Central memory CD8-positive, alpha-beta T cell (primary cell): ENCODE measurements around the gene CD58.
"Not testable (repeated sequence)": the region's sequence is repeated elsewhere in the genome, so short reads cannot be mapped to it uniquely, and the experiment has no call there.

Source experiments
- ATAC-seq: fragments of 150-1000 bp; cut with Tn5 transposase; replicated peaks from 2 replicates; pipeline ENCODE4 v1.10.0; 2022; ENCODE audit warnings: mild to moderate bottlenecking, moderate FRiP score, moderate number of reproducible peaks; ENCODE audit not compliant: poor library complexity, severe bottlenecking; ENCODE audit errors: extremely low read depth
- DNase-seq, 2 donors: peaks; one replicate each; pipeline ENCODE4 v3.0.0; 2021; ENCODE audit warnings: low spot score in 2 of 2
- H3K27ac Mint-ChIP-seq: one replicate; pipeline ENCODE4 v1.8.0; 2022; ENCODE audit warnings: low read depth, mild to moderate bottlenecking, moderate library complexity, mixed read lengths
- H3K27me3 Mint-ChIP-seq: one replicate; pipeline ENCODE4 v1.8.0; 2022; ENCODE audit warnings: mixed read lengths
- H3K36me3 Mint-ChIP-seq: one replicate; pipeline ENCODE4 v1.8.0; 2022; ENCODE audit warnings: mild to moderate bottlenecking, moderate library complexity, mixed read lengths; ENCODE audit not compliant: insufficient read depth
- H3K4me1 Mint-ChIP-seq: one replicate; pipeline ENCODE4 v1.8.0; 2022; ENCODE audit warnings: mixed read lengths
- H3K4me3 Mint-ChIP-seq: one replicate; pipeline ENCODE4 v1.8.0; 2022; ENCODE audit warnings: mild to moderate bottlenecking, moderate library complexity, mixed read lengths
- H3K9me3 Mint-ChIP-seq: one replicate; pipeline ENCODE4 v1.8.0; 2022; ENCODE audit warnings: mixed read lengths

CD58 gene

DNA sequence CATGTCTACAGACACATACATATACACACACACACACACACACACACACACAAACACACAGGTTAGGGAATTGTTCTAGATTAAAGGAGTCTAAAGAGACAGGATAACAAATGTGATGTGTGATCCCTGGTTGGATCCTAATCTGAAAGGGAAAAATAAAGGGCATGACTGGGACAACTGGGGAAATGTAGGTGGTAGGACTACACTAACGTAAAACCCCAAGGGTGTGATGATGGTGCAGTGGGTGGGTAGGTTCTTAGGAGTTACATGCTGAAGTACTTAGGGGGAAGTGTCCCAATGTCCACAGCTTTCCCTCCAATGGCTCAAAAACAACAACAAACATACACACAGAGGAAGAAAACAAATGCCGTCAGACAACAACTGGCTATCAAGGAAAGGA is 28.5 kb upstream of the CD58 start:
- H3K27me3 Mint-ChIP-seq: peaks cover 23% of the 10 kb centered on the region
- H3K4me1 Mint-ChIP-seq: peaks cover 12% of the 10 kb centered on the region
- not testable (repeated sequence) for H3K27ac Mint-ChIP-seq, H3K4me3 Mint-ChIP-seq, ATAC-seq, DNase-seq, H3K36me3 Mint-ChIP-seq, H3K9me3 Mint-ChIP-seq

DNA sequence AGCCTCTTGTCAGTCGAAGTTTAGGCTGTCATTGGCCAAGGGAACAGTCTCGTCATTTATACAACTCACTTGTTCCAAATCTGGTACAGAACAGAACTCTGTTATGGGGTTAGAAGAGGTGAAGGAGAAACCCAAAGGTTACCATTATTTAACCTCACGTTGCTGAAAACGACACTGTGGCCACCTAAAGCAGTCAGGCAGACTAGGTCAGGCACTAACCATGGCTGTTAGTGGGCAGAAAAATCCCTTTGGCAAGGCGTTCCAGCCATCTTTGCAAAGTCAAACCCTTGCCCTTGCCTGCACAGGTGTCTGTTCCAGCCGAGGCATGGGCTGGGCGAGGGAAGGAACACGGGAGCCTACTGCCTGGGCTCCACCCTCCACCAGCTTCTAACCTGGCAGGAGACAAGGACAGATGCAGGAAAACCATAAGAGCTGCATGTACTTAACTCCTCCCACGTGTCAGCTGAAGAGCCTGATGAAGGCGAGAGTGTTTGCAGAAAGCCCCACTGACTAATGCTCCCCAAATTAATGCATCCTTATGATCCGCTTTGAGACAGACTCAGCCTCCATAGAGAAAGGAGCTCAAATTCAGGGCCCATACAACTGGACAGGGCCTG is 27.7 kb upstream of the CD58 start:
- peaks cover 14% of the 10 kb centered on the region for H3K27me3 Mint-ChIP-seq
- H3K36me3 Mint-ChIP-seq, H3K27ac Mint-ChIP-seq, H3K9me3 Mint-ChIP-seq, DNase-seq, ATAC-seq, H3K4me3 Mint-ChIP-seq: not testable (repeated sequence)
- peaks cover 12% of the 10 kb centered on the region for H3K4me1 Mint-ChIP-seq

DNA sequence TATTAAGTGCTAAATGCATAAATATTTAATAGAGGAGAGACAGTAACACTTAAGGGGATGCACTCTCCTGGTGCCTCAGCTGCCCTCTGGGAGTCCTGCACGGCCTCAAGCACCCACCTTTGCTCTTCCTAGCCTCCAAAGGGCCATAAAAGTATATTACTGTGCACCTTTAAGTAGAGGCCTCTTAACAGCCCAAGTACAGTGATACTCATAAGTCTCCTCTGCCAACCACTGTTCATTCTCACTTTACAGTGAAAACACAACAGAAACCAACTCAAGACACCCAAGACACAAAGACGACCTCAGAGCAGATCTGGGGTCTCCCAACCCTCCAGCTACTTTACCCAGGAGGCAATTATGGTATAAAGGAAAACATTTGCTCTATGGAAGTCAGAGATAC is 26.6 kb upstream of the CD58 start:
- not testable (repeated sequence) for H3K36me3 Mint-ChIP-seq, H3K9me3 Mint-ChIP-seq, ATAC-seq, H3K4me3 Mint-ChIP-seq, DNase-seq, H3K27ac Mint-ChIP-seq
- Mint-ChIP-seq H3K4me1 (peaks cover 12% of the 10 kb centered on the region), H3K27me3 (peaks cover 11% of the 10 kb centered on the region)

GRCh38 chr1:116596742-116597307 is 26.0 kb upstream of the CD58 start:
- DNase-seq, H3K27ac Mint-ChIP-seq, ATAC-seq, H3K4me3 Mint-ChIP-seq, H3K9me3 Mint-ChIP-seq, H3K36me3 Mint-ChIP-seq: not testable (repeated sequence)
- Mint-ChIP-seq H3K27me3 (peaks cover 11% of the 10 kb centered on the region), H3K4me1 (peaks cover 12% of the 10 kb centered on the region)

DNA sequence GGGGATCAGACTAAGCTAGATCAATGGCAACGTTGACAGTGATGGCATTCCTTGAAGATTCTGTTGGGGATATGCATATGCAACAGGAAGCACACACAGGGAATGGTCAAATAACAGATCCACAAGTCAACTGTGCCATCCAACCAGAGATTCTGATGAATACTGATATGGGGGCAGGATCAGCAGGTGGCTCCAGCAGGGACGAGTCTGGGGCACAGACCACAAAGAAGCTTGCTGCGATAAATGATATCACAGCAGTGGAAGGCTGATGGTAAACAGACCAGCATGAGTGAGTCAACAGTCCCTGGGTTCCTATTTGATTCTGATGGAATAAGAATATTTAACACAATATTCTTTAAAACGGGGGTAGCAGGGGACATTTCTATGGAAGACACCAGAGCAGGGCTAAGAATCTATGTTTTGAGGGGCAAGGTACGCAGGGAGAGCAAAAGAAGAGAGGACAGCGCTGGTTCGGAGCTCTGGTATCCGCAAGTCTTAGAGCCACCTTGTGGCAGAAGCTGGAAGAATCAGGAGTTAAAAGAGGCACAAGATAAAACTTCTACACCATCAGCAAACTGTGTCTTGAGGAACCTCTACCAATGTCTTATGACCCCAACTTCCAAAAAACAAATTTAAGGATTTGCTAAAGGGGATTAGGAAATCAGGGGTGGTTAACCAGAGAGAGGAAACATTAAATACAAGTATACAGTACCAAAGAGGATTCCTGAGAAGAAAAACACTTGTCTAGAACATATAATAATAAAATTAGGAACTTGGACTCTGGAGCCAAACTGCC is 25.3 kb upstream of the CD58 start:
- Mint-ChIP-seq H3K27me3 (peaks cover 11% of the 10 kb centered on the region), H3K4me3 (peak overlapping the region; percentile 23), H3K4me1 (peaks cover 12% of the 10 kb centered on the region)
- H3K36me3 Mint-ChIP-seq, H3K9me3 Mint-ChIP-seq, H3K27ac Mint-ChIP-seq: not testable (repeated sequence)
- ATAC-seq: peak; percentile 76
- peak in 1 of 2 donors; percentile 31 for DNase-seq

DNA sequence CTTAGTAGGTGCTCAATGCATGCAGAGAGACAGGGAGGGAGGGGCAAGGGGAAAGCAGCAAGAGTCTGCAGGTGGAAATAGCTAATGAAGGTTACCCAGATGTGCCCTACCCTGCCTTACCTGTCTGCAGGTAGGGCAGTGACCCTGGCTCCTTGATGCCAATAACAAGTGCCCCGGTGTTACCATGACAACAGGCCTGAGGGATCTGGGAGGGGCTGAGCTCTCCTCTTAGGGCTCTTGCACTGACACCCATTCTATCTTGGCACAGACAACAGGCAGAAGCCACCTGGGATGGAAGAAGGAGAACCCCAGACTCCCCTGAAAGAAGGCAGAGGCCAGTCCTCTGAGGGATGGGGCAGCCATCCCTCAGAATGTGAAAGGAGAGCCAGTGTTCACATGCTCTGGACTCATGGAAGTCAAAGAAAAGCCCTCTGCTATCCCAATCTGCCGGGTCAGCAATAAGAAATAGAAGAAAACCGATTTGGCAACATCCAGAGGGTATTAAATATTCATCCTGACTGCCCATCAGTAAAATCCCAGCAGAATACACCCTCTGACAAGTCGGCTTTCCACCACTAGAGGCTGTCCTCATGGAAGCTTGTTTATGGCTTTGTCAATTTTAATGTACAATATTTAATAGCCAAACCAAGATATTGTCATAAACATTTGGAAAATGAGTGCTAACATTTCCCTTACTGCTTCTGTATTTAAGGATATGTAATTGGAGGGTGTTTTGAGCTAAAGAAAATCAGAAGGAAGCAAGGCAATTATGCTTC is 24.4 kb upstream of the CD58 start:
- not testable (repeated sequence) for DNase-seq, H3K27ac Mint-ChIP-seq, H3K9me3 Mint-ChIP-seq, H3K4me3 Mint-ChIP-seq, H3K36me3 Mint-ChIP-seq, ATAC-seq
- peaks cover 12% of the 10 kb centered on the region for H3K4me1 Mint-ChIP-seq
- peaks cover 11% of the 10 kb centered on the region for H3K27me3 Mint-ChIP-seq

GRCh38 chr1:116593977-116594376 is 23.2 kb upstream of the CD58 start:
- H3K9me3 Mint-ChIP-seq: not testable (repeated sequence)

DNA sequence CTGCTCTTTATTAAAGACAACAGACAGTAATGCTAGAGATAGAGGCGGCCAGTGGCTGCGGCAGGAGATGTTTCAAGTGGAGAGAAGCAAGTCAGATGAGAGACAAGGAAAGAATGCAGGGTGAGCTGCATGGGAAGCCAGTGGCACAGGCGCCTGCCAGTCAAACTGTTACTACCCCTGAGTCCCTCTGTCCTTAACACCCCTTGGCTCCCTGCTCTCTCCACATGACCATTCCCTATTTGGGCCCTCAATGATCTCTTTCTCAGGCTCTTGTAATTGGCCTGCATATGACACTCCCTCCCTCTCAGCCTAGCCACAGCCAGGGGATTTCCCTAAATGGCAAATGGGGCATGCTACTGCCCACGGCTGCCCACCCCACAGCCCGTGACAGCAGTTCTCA is 22.6 kb upstream of the CD58 start:
- peaks cover 11% of the 10 kb centered on the region for H3K27me3 Mint-ChIP-seq
- H3K4me3 Mint-ChIP-seq, H3K27ac Mint-ChIP-seq, H3K9me3 Mint-ChIP-seq, ATAC-seq, DNase-seq, H3K36me3 Mint-ChIP-seq: not testable (repeated sequence)
- H3K4me1 Mint-ChIP-seq: peaks cover 12% of the 10 kb centered on the region

More at GRCh38 chr1:116593977-116594376, 23.2 kb upstream of the CD58 start:
- H3K36me3 Mint-ChIP-seq, H3K27ac Mint-ChIP-seq, DNase-seq, ATAC-seq, H3K4me3 Mint-ChIP-seq: not testable (repeated sequence)
- Mint-ChIP-seq H3K4me1 (peaks cover 12% of the 10 kb centered on the region), H3K27me3 (peaks cover 11% of the 10 kb centered on the region)

DNA sequence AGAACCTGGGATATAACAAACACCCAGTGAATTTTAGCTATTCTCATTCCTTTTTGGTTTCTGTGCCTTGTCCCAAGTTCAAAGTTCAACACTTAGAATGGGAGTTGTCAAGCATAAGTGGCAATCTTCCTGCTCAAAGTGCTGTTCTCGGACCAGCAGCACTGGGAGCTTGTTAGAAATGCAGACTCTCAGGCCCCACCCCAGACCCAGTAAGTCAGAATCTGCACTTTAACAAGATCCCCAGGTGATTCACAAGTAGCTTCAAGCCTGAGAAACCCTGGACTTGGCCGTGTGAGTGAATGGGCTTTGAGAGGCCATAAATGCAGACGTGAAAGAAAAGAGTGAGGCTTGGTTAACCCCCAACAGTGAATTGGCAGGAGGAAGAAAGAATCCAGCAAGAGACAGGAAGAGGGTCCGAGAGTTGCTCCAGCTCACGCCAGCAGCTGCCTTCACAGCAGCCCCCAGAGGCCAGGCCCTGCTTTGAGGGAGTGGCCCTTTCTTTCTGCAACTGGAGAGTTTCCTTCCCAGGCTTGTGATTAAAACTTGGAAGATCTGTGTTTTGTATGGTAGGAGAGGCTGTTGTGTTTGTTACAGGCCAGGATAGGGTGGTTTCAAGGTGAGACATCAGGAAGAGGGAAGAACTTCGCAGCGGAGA is 21.3 kb upstream of the CD58 start:
- H3K27ac Mint-ChIP-seq, DNase-seq, H3K36me3 Mint-ChIP-seq, H3K9me3 Mint-ChIP-seq, ATAC-seq, H3K4me3 Mint-ChIP-seq: not testable (repeated sequence)
- peaks cover 12% of the 10 kb centered on the region for H3K4me1 Mint-ChIP-seq
- peaks cover 11% of the 10 kb centered on the region for H3K27me3 Mint-ChIP-seq

DNA sequence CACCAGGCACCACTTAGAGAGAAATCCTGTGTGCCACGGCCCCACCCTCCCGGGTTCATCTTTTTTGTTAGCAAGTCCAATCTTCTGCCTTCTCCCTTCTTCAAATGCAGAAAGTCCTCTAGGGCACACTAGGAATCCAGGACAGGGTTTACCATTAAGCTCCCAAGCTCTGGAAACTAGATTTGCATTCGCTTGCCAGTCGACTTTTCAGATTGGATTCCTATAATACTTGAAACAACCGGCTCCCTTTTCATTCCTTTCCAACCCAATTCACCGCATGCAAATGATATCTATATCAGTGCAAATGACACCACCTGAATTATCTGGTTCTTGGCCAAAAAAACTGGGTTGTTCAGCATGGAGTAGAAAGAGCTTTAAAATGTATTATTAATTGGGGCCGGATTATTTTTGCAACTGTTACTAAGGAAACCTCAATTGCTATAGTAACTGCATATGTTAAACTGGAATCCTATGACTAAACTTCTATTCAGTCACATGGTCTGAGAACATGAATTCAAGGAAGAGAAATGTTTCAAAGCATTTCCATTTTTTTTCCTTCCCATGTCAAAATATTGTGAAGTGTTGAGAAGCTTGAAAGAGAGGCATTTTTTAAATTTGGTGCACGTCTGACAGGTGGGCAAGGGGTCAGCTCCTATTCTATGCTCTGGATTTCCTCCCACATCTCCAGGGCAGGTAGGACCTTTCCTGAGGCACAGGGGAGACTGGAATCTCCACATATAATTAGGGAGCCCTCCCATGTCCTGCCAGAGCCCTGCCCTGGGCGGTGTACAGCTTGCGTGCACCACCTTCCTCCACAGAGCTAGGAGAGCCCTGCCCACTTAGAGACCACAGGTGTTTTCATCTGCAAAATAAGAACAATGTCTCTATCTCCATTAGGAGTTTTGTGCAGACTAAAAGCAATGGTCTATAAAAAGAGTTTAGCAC is 20.5 kb upstream of the CD58 start:
- not testable (repeated sequence) for H3K4me1 Mint-ChIP-seq, ATAC-seq, H3K36me3 Mint-ChIP-seq, DNase-seq, H3K4me3 Mint-ChIP-seq, H3K9me3 Mint-ChIP-seq, H3K27ac Mint-ChIP-seq
- H3K27me3 Mint-ChIP-seq: peaks cover 11% of the 10 kb centered on the region

- not testable (repeated sequence) for H3K27ac Mint-ChIP-seq, ATAC-seq, H3K4me3 Mint-ChIP-seq, H3K36me3 Mint-ChIP-seq, H3K27me3 Mint-ChIP-seq, DNase-seq, H3K9me3 Mint-ChIP-seq, H3K4me1 Mint-ChIP-seq
These were observed 19.7 kb upstream of the CD58 start for GRCh38 chr1:116590359-116591005.
